ENCODE results near the gene MLLT6. TPM values are rescaled to one million over a fixed set of nuclear protein-coding genes. Genes with fewer than 3 reads are reported as not detected.

Gene MLLT6
- total RNA-seq, 4 donors from 2014 or later, result 68.7 to 272 (median 100) TPM

- intact Hi-C loops (cut with DNase I; ENCODE audit: low total_unique reads), result no loop called here
Observed at GRCh38 chr17:38709104-38709820, 4.2 kb downstream of the MLLT6 start.

GRCh38 chr17:38709864-38710603, 5.0 kb downstream of the MLLT6 start:
- 76 to 77% methylated on average over 5 to 13 of the region's 13 CpGs for WGBS, 2 donors (ENCODE audit: low coverage in 1 of 2)
- TF ChIP-seq POLR2A (IDR thresholded peaks at IDR 0.05) (no peak), EP300 (IDR thresholded peaks at IDR 0.05; ENCODE audit: low read depth) (no peak), CTCF (IDR thresholded peaks at IDR 0.05) (no peak), POLR2AphosphoS5 (IDR thresholded peaks at IDR 0.05) (no peak)
- H3K4me1 ChIP-seq, result peaks cover 5 to 16% (median 13%) of the 10 kb centered on the region in 4 donors
- no peak for DNase-seq
- intact Hi-C loops (cut with DNase I; ENCODE audit: low total_unique reads) (no loop called here), in situ Hi-C loops (cut with MboI; ENCODE audit: low pct_ligation_motif_present in 1 of 4, low pct_unique_long_range_greater_than_20kb in 1 of 4, low sequenced_read_pairs in 3 of 4) (no loop called here)
- H3K36me3 ChIP-seq, result peaks cover 0 to 9% (median under 1%) of the 10 kb centered on the region in 4 donors
- no peak overlapping the region for H3K4me3 ChIP-seq
- H3K27ac ChIP-seq, result no peak overlapping the region
- no peaks in the 10 kb centered on the region for H3K9me3 ChIP-seq
- H3K27me3 ChIP-seq, result no peaks in the 10 kb centered on the region

More at GRCh38 chr17:38709104-38709820, 4.2 kb downstream of the MLLT6 start:
- 90 to 94% methylated on average over 15 to 18 of the region's 18 CpGs for WGBS, 2 donors (ENCODE audit: low coverage in 1 of 2)
- no peaks in the 10 kb centered on the region for H3K9me3 ChIP-seq
- peaks cover 5 to 16% (median 13%) of the 10 kb centered on the region in 4 donors for H3K4me1 ChIP-seq
- no peaks in the 10 kb centered on the region for H3K27me3 ChIP-seq
- H3K4me3 ChIP-seq, result no peak overlapping the region
- H3K36me3 ChIP-seq, result peaks cover 0 to 9% (median 0%) of the 10 kb centered on the region in 4 donors
- no peak for DNase-seq
- in situ Hi-C loops (cut with MboI; ENCODE audit: low pct_ligation_motif_present in 1 of 4, low pct_unique_long_range_greater_than_20kb in 1 of 4, low sequenced_read_pairs in 3 of 4), result no loop called here
- TF ChIP-seq EP300 (IDR thresholded peaks at IDR 0.05; ENCODE audit: low read depth) (no peak), CTCF (IDR thresholded peaks at IDR 0.05) (no peak), POLR2AphosphoS5 (IDR thresholded peaks at IDR 0.05) (no peak), POLR2A (IDR thresholded peaks at IDR 0.05) (no peak)
- no peak overlapping the region for H3K27ac ChIP-seq

- no peak for TF ChIP-seq EP300 (IDR thresholded peaks at IDR 0.05; ENCODE audit: low read depth)
- TF ChIP-seq POLR2A (IDR thresholded peaks at IDR 0.05), result no peak
- no peak for TF ChIP-seq CTCF (IDR thresholded peaks at IDR 0.05)
- TF ChIP-seq POLR2AphosphoS5 (IDR thresholded peaks at IDR 0.05), result no peak
- H3K9me3 ChIP-seq, result no peaks in the 10 kb centered on the region
- peaks cover 5 to 16% (median 13%) of the 10 kb centered on the region in 4 donors for H3K4me1 ChIP-seq
- H3K27ac ChIP-seq, result no peak overlapping the region
- 100% methylated on average over 3 of the region's 3 CpGs; no CpG with 5 or more reads in 1 of the 2 donors for WGBS, 2 donors (ENCODE audit: low coverage in 1 of 2)
- no peak overlapping the region for H3K4me3 ChIP-seq
- DNase-seq, result no peak
- in situ Hi-C loops (cut with MboI; ENCODE audit: low pct_ligation_motif_present in 1 of 4, low pct_unique_long_range_greater_than_20kb in 1 of 4, low sequenced_read_pairs in 3 of 4), result no loop called here
- peaks cover 0 to 9% (median 3%) of the 10 kb centered on the region in 4 donors for H3K36me3 ChIP-seq
- intact Hi-C loops (cut with DNase I; ENCODE audit: low total_unique reads), result no loop called here
- H3K27me3 ChIP-seq, result no peaks in the 10 kb centered on the region
Observed at GRCh38 chr17:38710604-38710962, 5.5 kb downstream of the MLLT6 start.

- TF ChIP-seq CTCF (IDR thresholded peaks at IDR 0.05) (no peak), POLR2A (IDR thresholded peaks at IDR 0.05) (no peak), POLR2AphosphoS5 (IDR thresholded peaks at IDR 0.05) (no peak), EP300 (IDR thresholded peaks at IDR 0.05; ENCODE audit: low read depth) (no peak)
- H3K4me3 ChIP-seq, result no peak overlapping the region
- intact Hi-C loops (cut with DNase I; ENCODE audit: low total_unique reads), result no loop called here
- H3K27ac ChIP-seq, result no peak overlapping the region
- DNase-seq, result no peak
- no peaks in the 10 kb centered on the region for H3K27me3 ChIP-seq
- H3K9me3 ChIP-seq, result no peaks in the 10 kb centered on the region
- WGBS, 2 donors (ENCODE audit: low coverage in 1 of 2), result 51 to 86% methylated on average over 2 to 5 of the region's 5 CpGs
- in situ Hi-C loops (cut with MboI; ENCODE audit: low pct_ligation_motif_present in 1 of 4, low pct_unique_long_range_greater_than_20kb in 1 of 4, low sequenced_read_pairs in 3 of 4), result no loop called here
- peaks cover 0 to 13% (median 5%) of the 10 kb centered on the region in 4 donors for H3K36me3 ChIP-seq
- H3K4me1 ChIP-seq, result peaks cover 5 to 16% (median 13%) of the 10 kb centered on the region in 4 donors
Observed at GRCh38 chr17:38710985-38711384, 5.9 kb downstream of the MLLT6 start.
